ENCODE results near the gene EEF2K.

The EEF2K gene

GRCh38 chr16:22320572-22321339, 114.7 kb downstream of the EEF2K start:
- DNase-seq: no peak

GRCh38 chr16:22321340-22322001, 115.4 kb downstream of the EEF2K start:
- peak; percentile 81 for DNase-seq

GRCh38 chr16:22322021-22322471, 116.0 kb downstream of the EEF2K start:
- DNase-seq: no peak

GRCh38 chr16:22322741-22323140, 116.7 kb downstream of the EEF2K start:
- DNase-seq: no peak

GRCh38 chr16:22323173-22323958, 117.3 kb downstream of the EEF2K start:
- no peak for DNase-seq

GRCh38 chr16:22323959-22324786, 118.1 kb downstream of the EEF2K start:
- no peak for DNase-seq

GRCh38 chr16:22324787-22325597, 118.9 kb downstream of the EEF2K start:
- no peak for DNase-seq

GRCh38 chr16:22325598-22326368, 119.7 kb downstream of the EEF2K start:
- no peak for DNase-seq

- DNase-seq: no peak
Measured at GRCh38 chr16:22326369-22326652, 120.2 kb downstream of the EEF2K start.

GRCh38 chr16:22326771-22327445, 120.8 kb downstream of the EEF2K start:
- no peak for DNase-seq

GRCh38 chr16:22327446-22327775, 121.3 kb downstream of the EEF2K start:
- no peak for DNase-seq

GRCh38 chr16:22328081-22328725, 122.1 kb downstream of the EEF2K start:
- no peak for DNase-seq

GRCh38 chr16:22329199-22329695, 123.2 kb downstream of the EEF2K start:
- DNase-seq: no peak

- no peak for DNase-seq
Measured at GRCh38 chr16:22330326-22330725, 124.2 kb downstream of the EEF2K start.

- no peak for DNase-seq
Measured at GRCh38 chr16:22333457-22333994, 127.4 kb downstream of the EEF2K start.

- no peak for DNase-seq
Measured at GRCh38 chr16:22335668-22336246, 129.7 kb downstream of the EEF2K start.

- no peak for DNase-seq
Measured at GRCh38 chr16:22336581-22336980, 130.5 kb downstream of the EEF2K start.

GRCh38 chr16:22337045-22337444, 131.0 kb downstream of the EEF2K start:
- DNase-seq: no peak
